Measurements from ENCODE around the gene IRF2.
A peak's percentile ranks its signal among the peaks of the same experiment; 100 is the strongest.

Gene IRF2

GRCh38 chr4:184368290-184368689 lies 106.1 kb downstream of the IRF2 start:
- no peak for DNase-seq (ENCODE audit: low read depth)

DNA sequence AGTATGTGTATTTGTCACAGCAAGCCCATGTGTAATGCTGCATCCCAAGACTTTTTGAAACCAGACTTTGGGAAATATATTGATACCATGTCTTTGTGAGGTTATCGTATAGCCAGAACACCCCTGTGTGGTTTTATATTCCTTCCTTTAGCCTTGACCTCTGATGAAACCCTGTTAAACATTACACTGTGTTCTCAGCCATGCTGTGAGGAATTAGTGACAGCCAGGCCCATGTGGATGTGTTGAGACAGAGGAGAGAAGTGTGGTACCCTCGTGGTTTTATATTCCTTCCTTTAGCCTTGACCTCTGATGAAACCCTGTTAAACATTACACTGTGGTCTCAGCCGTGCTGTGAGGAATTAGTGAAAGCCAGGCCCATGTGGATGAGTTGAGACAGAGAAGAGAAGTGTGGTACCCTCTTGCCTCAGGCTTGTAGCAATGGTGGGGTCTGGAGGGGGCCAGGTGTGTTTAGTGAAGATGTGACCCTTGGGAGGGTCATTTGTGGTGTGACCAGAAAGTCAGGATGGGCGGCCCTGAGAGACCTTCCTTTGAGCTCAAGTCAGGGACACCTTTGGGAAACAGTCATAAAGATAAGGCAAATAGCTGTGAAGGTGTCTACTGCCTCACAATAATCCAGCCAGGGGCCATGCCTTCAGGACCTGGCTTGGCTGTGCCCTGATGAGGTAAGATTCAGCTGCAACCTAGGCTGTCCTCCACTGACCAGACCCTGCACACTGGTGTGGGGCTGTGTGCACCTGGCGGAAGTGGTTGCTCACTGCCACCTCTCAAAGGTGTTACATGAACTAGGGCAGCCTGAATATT lies 110.0 kb downstream of the IRF2 start:
- DNase-seq (ENCODE audit: low read depth) = no peak

DNA sequence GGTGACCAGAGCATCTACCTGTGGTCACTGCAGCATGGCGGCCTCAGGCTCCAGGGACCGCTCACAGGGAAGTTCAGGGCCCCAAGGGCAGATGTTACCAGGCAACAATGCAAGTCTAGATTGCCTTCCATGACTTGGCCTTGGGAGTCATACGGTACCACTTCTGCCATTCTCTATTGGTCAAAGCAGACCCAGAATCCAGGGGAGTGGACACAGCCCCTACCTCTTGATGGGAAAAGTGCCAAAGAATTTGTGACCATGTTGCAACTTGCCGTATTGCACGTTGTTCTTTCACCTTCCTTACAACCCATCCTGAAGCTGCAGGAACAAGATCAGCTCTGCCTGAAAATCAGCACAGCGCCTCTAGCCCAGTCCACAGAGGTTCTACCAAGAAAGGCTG lies 111.1 kb downstream of the IRF2 start:
- DNase-seq (ENCODE audit: low read depth) = no peak

DNA sequence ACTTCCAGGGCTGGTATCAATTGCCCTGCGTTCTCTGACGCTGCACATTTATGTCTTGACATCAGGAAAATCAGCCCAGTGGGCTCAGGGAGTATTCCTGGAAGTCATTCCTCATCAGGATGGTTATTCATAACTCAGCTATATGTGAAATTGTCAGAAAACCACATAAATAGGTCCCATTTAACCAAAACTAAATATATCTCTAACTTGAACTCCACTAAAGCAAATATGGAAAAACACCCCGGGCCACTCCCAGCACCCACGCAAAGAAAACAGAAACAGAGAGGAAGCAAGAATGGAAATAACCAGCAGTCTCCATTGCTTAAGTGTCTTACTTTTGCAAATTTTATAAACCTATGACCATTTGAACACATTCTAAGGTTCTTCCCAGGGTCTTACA lies 112.0 kb downstream of the IRF2 start:
- no peak for DNase-seq (ENCODE audit: low read depth)

GRCh38 chr4:184361443-184361842 lies 112.9 kb downstream of the IRF2 start:
- no peak for DNase-seq (ENCODE audit: low read depth)

- no peak for DNase-seq (ENCODE audit: low read depth)
Measured at GRCh38 chr4:184359888-184360287, 114.5 kb downstream of the IRF2 start.

DNA sequence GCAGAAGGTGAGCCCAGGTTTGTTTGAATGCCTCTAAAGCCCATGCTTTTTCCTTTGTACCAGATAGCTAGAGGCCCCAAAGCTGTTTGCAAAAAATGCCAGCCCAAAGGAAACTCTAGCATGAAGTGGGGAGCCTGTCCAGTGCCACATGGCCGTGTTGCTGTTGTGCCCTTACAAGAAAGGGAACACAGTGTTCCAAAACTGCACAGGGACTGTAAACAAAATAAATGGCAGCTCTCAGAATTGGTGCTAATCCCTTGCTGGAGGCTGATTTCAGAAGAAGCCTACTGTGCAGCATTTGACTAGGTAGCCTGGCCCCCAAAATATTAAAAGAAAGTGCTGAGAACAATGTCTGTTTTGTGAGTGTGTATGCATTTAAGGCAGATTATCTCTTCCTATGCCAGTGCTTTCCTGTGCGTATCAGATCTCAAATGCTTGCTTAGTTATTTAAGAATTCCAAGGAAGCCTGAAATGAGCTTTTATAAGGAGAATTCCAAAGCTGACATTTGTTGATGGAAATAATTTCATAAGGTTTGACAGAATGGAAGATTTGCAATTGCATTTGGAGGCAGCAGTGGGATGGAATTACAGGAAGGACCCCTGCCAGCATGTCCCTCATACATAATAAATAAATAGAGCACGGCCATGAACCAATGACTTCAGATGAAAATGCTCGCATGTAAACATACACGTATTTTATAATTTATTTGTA lies 115.7 kb downstream of the IRF2 start:
- no peak for DNase-seq (ENCODE audit: low read depth)

- DNase-seq (ENCODE audit: low read depth) = no peak
Measured at GRCh38 chr4:184357772-184358171, 116.6 kb downstream of the IRF2 start.

DNA sequence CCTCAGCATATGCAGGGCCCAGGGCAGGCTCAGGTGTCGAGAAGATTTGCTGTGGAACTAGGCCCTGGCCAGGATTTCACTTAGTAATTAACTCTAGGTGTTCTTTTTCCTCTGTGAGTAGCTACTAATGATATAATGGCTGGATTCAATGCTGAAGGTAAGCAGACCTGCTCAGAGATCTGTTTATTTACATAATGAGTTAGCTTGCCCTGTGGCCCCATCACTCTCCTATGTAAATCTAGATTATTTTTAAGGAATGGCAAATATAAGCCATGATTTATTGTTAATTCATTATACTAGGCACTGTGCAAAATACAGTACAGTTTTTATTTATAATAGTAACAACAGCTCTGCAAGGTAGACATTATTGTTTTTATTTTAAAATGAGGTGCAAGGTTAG lies 117.2 kb downstream of the IRF2 start:
- DNase-seq (ENCODE audit: low read depth) = no peak

GRCh38 chr4:184356366-184356765 lies 118.0 kb downstream of the IRF2 start:
- no peak for DNase-seq (ENCODE audit: low read depth)

- no peak for DNase-seq (ENCODE audit: low read depth)
Measured at GRCh38 chr4:184355857-184356256, 118.5 kb downstream of the IRF2 start.

GRCh38 chr4:184355111-184355604 lies 119.2 kb downstream of the IRF2 start:
- peak; percentile 77 for DNase-seq (ENCODE audit: low read depth)

GRCh38 chr4:184352891-184353290 lies 121.5 kb downstream of the IRF2 start:
- DNase-seq (ENCODE audit: low read depth) = no peak

- DNase-seq (ENCODE audit: low read depth) = no peak
Measured at GRCh38 chr4:184351560-184352451, 122.5 kb downstream of the IRF2 start.

- no peak for DNase-seq (ENCODE audit: low read depth)
Measured at GRCh38 chr4:184350964-184351363, 123.4 kb downstream of the IRF2 start.

- DNase-seq (ENCODE audit: low read depth) = no peak
Measured at GRCh38 chr4:184350213-184350817, 124.0 kb downstream of the IRF2 start.

DNA sequence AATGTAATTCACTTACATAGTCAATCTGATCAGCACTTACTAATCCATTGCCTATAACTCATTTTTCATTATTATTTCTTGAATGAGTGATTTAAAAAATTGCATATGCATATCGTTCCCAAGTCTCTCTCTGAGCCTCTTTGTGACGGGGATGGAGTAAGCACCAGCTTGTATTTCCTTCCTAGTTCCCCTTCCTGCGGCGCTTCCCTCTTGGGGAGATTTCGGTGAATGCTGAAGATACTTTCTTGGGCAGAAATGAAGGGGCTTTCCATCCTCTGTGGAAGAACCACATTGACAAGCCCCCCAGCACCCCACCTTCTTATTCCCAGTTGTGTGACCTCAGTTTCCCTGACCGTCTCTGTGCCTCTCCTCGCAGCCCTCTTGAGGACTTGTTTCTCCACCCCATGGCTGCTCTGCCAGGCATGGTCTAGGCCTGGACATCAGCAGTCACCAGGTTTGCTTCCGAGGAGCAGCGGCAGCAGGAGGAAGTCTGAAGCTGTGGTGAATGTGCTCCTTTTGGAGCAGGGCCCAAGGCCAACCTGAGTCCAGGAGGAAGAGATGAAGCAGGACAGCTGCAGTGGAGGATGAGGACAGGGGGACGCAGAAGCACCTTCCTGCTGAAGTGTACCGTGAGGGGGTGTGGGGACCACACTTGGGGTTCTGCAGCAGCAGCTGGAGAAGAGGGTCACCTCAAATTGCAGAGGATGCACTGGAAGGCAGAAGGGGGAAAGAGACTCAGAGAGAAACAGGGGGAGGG lies 124.9 kb downstream of the IRF2 start:
- DNase-seq (ENCODE audit: low read depth) = no peak

DNA sequence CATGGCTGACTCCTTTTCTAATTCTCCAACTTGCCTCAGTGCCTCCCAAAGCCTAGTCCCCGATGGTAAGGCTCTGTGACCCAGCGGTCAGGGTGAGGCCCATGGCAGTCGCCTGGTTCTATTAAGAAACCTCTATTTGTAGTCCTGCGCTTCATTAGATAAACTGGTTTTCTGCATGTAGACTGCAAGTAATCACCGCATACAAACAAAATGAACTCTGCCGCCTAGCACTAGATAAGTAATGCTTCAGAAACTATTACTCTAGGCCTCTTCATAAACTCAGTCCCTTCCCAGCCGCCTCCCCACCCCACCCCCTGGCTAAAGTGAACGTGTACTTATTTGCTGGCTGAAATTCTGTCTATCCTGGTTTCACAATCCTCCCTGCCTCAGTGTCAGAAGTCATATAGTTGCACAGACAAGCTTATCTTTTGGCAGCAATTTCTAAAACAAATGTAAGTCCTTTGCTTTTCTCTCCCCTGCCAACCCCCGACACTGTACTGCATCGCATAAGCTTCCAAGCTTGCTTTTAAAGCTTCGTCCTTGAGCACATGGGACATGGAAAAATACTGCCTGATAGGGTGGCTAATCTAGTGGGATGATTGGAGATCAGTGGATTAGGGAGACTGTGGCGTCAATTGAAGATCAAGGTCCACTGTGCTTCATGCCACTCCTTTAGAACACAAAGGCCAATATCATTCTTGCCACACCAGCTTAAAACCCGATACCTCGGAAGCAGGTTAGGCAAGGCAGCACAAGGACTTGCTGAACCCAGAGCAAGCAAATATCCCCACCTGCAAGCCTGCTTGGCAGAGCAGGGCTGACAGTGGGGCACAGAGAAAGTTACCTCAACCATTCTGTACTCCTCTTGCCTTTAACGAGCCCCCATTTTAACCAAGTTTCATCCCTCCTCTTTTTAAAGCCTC lies 125.8 kb downstream of the IRF2 start:
- DNase-seq (ENCODE audit: low read depth) = no peak

DNA sequence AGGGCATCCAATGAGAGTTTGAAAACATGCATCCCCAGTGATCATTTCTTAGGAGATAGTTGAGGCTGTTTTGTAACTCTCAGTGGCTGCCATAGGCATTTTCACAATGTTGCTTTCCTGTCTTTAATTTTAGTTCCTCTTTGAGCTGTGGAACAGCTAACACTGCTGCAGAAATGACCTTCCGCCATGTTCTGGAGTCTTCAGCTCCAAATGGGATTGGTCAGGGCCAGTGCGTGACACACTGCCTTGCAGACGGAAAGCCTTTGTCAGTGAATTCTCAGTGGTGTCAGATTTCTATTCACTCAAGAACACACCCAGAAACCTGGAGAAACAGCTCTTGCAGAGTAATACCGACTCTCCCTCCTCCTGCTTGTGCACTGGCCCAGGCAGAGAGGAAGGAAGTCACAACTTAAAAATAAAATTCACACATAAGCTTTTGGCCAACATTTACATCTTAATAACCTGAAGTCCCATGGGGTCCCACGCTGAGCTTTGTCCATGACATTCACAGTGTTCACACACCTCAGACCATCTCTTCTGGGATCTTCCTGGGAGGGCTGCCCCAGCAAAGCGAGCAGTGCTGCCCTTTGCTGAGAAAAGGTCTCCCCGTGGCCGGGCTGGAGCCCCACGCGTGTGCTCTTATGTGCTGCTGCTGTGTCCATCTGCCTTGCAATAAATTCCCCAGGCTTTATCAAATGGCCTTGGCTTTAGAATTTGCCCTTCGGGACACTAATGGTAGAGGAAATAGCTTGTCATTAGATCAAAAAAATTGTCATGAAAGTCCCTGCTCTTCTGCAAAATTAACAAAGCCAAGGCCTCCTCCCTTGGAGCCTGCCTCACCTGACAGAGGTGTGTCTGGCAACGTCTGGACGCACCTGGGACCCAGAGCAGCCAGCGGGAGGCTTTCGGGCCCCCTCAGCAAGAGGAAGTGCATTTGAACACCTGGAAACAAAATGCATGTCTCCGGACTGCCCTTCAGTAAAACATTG lies 126.8 kb downstream of the IRF2 start:
- DNase-seq (ENCODE audit: low read depth) = no peak

All from non-pigmented ciliary epithelial cell (primary cell).